GM12864 (cell line): ENCODE measurements around the gene MAPK4.

Experiments
- DNase-seq: peaks from one replicate; pipeline ENCODE4 v3.0.0-alpha.2; 2011; ENCODE audit warnings: low read depth
- H3K4me3 ChIP-seq: 2 replicates; pipeline ENCODE4 v1.5.1; 2011; ENCODE audit warnings: mild to moderate bottlenecking, low read depth, low read length, control low read depth
- TF ChIP-seq, protein P1 (sequence below): IDR thresholded peaks from 2 replicates; pipeline ENCODE4 v1.5.1; 2011; ENCODE audit warnings: low read depth, mild to moderate bottlenecking, moderate library complexity, low read length, control low read depth, inconsistent platforms; ENCODE audit errors: missing control alignments

The MAPK4 gene

GRCh38 chr18:50716902-50717301, 157.0 kb downstream of the MAPK4 start:
- TF ChIP-seq, protein P1, sequence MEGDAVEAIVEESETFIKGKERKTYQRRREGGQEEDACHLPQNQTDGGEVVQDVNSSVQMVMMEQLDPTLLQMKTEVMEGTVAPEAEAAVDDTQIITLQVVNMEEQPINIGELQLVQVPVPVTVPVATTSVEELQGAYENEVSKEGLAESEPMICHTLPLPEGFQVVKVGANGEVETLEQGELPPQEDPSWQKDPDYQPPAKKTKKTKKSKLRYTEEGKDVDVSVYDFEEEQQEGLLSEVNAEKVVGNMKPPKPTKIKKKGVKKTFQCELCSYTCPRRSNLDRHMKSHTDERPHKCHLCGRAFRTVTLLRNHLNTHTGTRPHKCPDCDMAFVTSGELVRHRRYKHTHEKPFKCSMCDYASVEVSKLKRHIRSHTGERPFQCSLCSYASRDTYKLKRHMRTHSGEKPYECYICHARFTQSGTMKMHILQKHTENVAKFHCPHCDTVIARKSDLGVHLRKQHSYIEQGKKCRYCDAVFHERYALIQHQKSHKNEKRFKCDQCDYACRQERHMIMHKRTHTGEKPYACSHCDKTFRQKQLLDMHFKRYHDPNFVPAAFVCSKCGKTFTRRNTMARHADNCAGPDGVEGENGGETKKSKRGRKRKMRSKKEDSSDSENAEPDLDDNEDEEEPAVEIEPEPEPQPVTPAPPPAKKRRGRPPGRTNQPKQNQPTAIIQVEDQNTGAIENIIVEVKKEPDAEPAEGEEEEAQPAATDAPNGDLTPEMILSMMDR = no peak
- DNase-seq = no peak

GRCh38 chr18:50717563-50717962, 157.7 kb downstream of the MAPK4 start:
- TF ChIP-seq, protein P1 = no peak
- DNase-seq = no peak
- H3K4me3 ChIP-seq = no peak overlapping the region

More at GRCh38 chr18:50716902-50717301, 157.0 kb downstream of the MAPK4 start:
- no peak overlapping the region for H3K4me3 ChIP-seq

DNA sequence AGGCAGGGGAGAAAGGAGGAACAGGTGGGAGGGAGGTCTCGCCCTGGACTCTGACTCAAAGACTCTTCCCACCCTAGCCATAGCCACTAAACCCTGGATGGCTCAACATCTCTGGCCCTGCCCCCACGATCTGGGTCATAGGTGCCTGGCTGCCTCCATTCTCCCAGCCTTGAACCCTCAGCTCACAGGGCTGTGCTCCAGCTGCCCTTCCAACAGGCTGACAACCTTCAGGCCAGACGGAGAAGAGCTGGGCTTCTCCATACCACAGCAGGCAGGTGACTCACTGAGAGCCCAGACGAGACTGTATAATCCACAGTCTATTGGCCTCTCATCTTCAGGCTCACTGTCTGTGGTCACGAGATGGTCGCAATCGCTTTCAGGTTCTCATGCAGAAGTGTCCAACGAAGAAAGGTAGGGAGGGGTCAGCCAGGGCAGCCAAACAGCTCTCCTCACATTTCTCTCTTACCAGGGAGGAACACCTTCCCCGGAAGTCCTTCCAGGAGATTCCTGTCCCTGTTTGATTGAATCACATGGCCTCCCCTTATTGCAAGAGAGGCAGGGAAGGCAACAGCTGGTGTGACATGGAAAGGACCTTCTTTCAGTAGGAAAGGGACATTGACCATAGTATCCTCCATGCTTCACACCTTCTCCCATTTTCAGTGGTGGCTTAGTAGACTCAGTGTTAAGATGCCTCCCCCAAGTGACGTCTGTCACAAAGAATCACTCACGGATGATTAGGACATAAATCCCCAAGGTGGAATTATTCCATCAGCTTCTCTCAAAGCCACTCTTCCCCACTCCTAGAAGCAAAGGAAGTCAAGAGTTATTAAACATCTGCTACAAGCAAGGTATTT, 159.8 kb downstream of the MAPK4 start:
- H3K4me3 ChIP-seq = no peak overlapping the region
- no peak for DNase-seq
- TF ChIP-seq, protein P1 = no peak

DNA sequence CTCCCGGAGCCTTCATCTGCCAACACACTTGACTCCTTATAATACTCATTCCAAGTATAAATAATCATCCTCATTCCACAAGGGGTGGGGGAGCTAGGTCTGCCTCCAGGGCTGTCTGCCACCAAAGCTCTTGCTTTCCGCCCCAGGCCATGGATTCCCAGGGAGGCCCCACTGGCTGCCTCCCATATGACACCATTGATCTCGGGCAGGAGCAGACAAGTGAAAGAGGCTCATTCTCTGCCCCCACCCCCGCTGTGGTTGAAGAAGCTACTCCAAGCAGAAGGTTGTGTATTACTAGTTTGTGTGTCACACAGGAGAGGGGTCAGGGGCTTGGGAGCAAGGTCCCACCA, 160.4 kb downstream of the MAPK4 start:
- DNase-seq = no peak
- H3K4me3 ChIP-seq = no peak overlapping the region
- TF ChIP-seq, protein P1 = no peak

- no peak overlapping the region for H3K4me3 ChIP-seq
- TF ChIP-seq, protein P1 = no peak
- no peak for DNase-seq
These were observed 161.1 kb downstream of the MAPK4 start for GRCh38 chr18:50721006-50721405.

DNA sequence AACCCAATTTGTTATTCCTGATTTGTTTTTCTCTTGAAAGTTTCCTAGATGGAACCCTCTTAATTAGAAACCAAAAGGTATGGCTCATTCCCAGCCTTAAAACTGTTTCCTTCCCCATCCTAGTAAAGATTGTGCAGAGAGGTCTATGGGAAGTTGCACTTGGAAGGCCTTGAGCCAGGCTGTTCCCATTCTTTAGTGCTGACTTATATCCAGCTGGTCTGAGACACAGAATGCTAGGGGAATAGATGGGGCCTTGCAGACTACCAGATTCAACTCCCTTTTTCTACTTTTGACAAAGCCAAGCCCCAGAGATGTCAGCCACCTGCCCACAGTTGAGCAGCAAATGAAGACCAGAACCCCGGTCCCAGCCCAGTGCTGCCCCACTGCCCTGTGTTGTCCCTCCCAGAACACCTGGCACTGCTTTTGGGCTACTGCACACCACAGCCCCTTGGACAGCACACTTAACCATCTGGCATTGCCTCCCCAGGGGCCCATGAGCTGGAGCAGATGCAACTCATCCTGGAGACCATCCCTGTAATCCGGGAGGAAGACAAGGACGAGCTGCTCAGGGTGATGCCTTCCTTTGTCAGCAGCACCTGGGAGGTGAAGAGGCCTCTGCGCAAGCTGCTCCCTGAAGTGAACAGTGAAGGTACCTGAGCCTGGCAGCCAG, 161.7 kb downstream of the MAPK4 start:
- no peak for DNase-seq
- no peak overlapping the region for H3K4me3 ChIP-seq
- TF ChIP-seq, protein P1 = no peak

DNA sequence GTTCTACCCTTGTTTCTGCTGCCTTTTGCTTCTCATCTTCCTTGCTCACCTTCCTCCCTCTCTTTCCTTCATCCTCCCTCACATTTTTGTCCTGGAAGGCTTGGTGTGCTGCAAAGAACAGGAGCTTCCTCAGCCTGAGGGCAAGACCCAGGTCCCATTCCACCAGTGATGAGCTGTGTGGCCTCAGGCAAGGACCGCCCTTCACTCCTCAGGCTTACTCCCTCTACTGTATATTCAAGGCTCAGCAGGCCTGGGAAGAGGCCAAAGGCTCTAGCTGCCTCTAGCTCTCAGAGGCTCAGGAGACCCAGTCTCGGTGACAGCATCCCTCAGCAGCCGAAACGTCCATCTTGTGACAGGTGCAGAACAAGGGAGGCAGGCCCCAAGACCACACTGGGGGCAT, 162.4 kb downstream of the MAPK4 start:
- H3K4me3 ChIP-seq = no peak overlapping the region
- TF ChIP-seq, protein P1 = no peak
- DNase-seq = no peak
